ENCODE data around the gene FRMPD2. TPM values are rescaled to one million over a fixed set of nuclear protein-coding genes. Genes with fewer than 3 reads are reported as not detected.

The FRMPD2 gene
- total RNA-seq, 1 experiment from 2014 or later: not detected

- Mint-ChIP-seq H3K9me3 (ENCODE audit: unreplicated experiment) (no peaks in the 10 kb centered on the region), H3K4me3 (ENCODE audit: unreplicated experiment) (no peak overlapping the region), H3K27me3 (ENCODE audit: insufficient read depth, unreplicated experiment) (peaks cover 14% of the 10 kb centered on the region), H3K36me3 (ENCODE audit: insufficient read depth, unreplicated experiment) (no peaks in the 10 kb centered on the region), H3K4me1 (ENCODE audit: low read depth, unreplicated experiment) (no peaks in the 10 kb centered on the region), H3K27ac (ENCODE audit: unreplicated experiment) (no peak overlapping the region)
- Histone ChIP-seq H3K9me3 (no peaks in the 10 kb centered on the region), H3K4me3 (ENCODE audit: low read depth, low read length) (no peak overlapping the region), H3K4me1 (no peaks in the 10 kb centered on the region), H3K27me3 (replicated peaks; ENCODE audit: control insufficient read depth, insufficient read depth, low read length) (no peaks in the 10 kb centered on the region), H3K36me3 (ENCODE audit: control insufficient read depth, insufficient read depth, low read length) (no peaks in the 10 kb centered on the region)
- ChIA-PET CTCF (interaction anchor here (0.9 kb wide), 1 partner anchor 385 kb away, joined by 3 read pairs; no protein-coding TSS in a partner anchor), POLR2A (interaction anchor here (0.6 kb wide), 1 partner anchor 279 kb away, joined by 3 read pairs; no protein-coding TSS in a partner anchor)
- DNase-seq: no peak
- BruUV-seq (replicated peaks): no TSS peak
- intact Hi-C loops (cut with micrococcal nuclease; ENCODE audit: unreplicated experiment): no loop called here
- TF ChIP-seq, protein P1, sequence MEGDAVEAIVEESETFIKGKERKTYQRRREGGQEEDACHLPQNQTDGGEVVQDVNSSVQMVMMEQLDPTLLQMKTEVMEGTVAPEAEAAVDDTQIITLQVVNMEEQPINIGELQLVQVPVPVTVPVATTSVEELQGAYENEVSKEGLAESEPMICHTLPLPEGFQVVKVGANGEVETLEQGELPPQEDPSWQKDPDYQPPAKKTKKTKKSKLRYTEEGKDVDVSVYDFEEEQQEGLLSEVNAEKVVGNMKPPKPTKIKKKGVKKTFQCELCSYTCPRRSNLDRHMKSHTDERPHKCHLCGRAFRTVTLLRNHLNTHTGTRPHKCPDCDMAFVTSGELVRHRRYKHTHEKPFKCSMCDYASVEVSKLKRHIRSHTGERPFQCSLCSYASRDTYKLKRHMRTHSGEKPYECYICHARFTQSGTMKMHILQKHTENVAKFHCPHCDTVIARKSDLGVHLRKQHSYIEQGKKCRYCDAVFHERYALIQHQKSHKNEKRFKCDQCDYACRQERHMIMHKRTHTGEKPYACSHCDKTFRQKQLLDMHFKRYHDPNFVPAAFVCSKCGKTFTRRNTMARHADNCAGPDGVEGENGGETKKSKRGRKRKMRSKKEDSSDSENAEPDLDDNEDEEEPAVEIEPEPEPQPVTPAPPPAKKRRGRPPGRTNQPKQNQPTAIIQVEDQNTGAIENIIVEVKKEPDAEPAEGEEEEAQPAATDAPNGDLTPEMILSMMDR (IDR thresholded peaks at IDR 0.05; ENCODE audit: insufficient read depth in 1 of 2, low read depth in 1 of 2, low read length in 1 of 2, severe bottlenecking in 1 of 2, unreplicated experiment in 1 of 2): no peak
These were observed 3.3 kb downstream of the FRMPD2 start for GRCh38 chr10:48271047-48271730.

DNA sequence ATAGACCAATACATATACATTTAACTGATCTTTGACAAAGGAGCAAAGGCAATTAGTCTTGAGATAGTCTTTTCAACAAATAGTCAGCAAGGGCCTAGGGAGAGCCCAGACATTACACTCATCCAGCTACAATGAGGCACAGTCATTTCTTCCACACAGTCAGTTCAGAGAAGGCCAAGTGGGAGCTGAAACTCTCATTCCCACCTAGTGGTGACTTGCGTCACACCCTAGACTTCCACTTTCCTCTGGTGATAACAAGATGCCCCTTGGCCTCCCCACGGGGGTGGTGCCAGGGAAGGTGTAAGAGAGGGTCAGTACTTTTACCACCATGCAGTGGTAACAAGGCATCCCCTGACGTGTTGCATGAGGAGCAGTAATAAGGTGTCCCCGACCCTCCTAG is 8.0 kb downstream of the FRMPD2 start:
- no TSS peak for BruUV-seq (replicated peaks)
- Mint-ChIP-seq H3K27me3 (ENCODE audit: insufficient read depth, unreplicated experiment) (peaks cover 23% of the 10 kb centered on the region), H3K4me1 (ENCODE audit: low read depth, unreplicated experiment) (no peaks in the 10 kb centered on the region), H3K27ac (ENCODE audit: unreplicated experiment) (no peak overlapping the region), H3K9me3 (ENCODE audit: unreplicated experiment) (no peaks in the 10 kb centered on the region), H3K4me3 (ENCODE audit: unreplicated experiment) (no peak overlapping the region), H3K36me3 (ENCODE audit: insufficient read depth, unreplicated experiment) (no peaks in the 10 kb centered on the region)
- ChIA-PET CTCF (no interaction called here), POLR2A (no interaction called here)
- Histone ChIP-seq H3K36me3 (ENCODE audit: control insufficient read depth, insufficient read depth, low read length) (no peaks in the 10 kb centered on the region), H3K4me1 (no peaks in the 10 kb centered on the region), H3K4me3 (ENCODE audit: low read depth, low read length) (no peak overlapping the region), H3K9me3 (no peaks in the 10 kb centered on the region), H3K27me3 (replicated peaks; ENCODE audit: control insufficient read depth, insufficient read depth, low read length) (no peaks in the 10 kb centered on the region)
- TF ChIP-seq, protein P1 (IDR thresholded peaks at IDR 0.05; ENCODE audit: insufficient read depth in 1 of 2, low read depth in 1 of 2, low read length in 1 of 2, severe bottlenecking in 1 of 2, unreplicated experiment in 1 of 2): peak; percentile 8 to 29
- intact Hi-C loops (cut with micrococcal nuclease; ENCODE audit: unreplicated experiment): no loop called here
- no peak for DNase-seq

DNA sequence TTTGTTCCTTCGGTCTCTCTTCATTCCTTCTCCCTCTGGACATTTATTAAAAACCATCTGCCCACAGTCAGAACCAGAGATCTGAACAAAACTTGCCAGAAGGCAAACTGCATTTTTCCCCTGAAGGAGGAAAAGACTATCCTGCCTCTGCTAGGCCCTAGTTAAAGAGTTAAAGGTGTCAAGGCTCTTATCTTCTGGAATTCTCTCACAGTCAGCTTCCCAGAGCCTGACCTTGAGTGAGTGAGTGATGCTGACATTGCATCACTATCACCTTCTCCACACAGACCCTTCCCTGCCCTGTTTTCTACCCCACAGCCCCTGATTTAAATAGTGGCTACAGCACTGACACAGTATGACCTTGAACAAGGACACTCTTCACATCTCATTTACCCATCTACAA is 16.4 kb downstream of the FRMPD2 start:
- Histone ChIP-seq H3K4me1 (no peaks in the 10 kb centered on the region), H3K27me3 (replicated peaks; ENCODE audit: control insufficient read depth, insufficient read depth, low read length) (no peaks in the 10 kb centered on the region), H3K9me3 (no peaks in the 10 kb centered on the region), H3K4me3 (ENCODE audit: low read depth, low read length) (no peak overlapping the region), H3K36me3 (ENCODE audit: control insufficient read depth, insufficient read depth, low read length) (no peaks in the 10 kb centered on the region)
- CTCF ChIA-PET: no interaction called here
- intact Hi-C loops (cut with micrococcal nuclease; ENCODE audit: unreplicated experiment): no loop called here
- peaks cover 12% of the 10 kb centered on the region for H3K9me3 Mint-ChIP-seq (ENCODE audit: unreplicated experiment)
- peaks cover 25% of the 10 kb centered on the region for H3K27me3 Mint-ChIP-seq (ENCODE audit: insufficient read depth, unreplicated experiment)
- no peak for DNase-seq
- H3K27ac Mint-ChIP-seq (ENCODE audit: unreplicated experiment): no peak overlapping the region
- H3K36me3 Mint-ChIP-seq (ENCODE audit: insufficient read depth, unreplicated experiment): no peaks in the 10 kb centered on the region
- TF ChIP-seq, protein P1 (IDR thresholded peaks at IDR 0.05; ENCODE audit: insufficient read depth in 1 of 2, low read depth in 1 of 2, low read length in 1 of 2, severe bottlenecking in 1 of 2, unreplicated experiment in 1 of 2): no peak
- BruUV-seq (replicated peaks): no TSS peak
- no peaks in the 10 kb centered on the region for H3K4me1 Mint-ChIP-seq (ENCODE audit: low read depth, unreplicated experiment)
- POLR2A ChIA-PET: no interaction called here
- H3K4me3 Mint-ChIP-seq (ENCODE audit: unreplicated experiment): no peak overlapping the region

Data from Caco-2 (cell line).